Measurements from ENCODE around the gene CDH23. TPM values are rescaled to one million over a fixed set of nuclear protein-coding genes. Genes with fewer than 3 reads are reported as not detected.

The CDH23 gene
- total RNA-seq, 1 donor from 2014 or later = 0.40 TPM

DNA sequence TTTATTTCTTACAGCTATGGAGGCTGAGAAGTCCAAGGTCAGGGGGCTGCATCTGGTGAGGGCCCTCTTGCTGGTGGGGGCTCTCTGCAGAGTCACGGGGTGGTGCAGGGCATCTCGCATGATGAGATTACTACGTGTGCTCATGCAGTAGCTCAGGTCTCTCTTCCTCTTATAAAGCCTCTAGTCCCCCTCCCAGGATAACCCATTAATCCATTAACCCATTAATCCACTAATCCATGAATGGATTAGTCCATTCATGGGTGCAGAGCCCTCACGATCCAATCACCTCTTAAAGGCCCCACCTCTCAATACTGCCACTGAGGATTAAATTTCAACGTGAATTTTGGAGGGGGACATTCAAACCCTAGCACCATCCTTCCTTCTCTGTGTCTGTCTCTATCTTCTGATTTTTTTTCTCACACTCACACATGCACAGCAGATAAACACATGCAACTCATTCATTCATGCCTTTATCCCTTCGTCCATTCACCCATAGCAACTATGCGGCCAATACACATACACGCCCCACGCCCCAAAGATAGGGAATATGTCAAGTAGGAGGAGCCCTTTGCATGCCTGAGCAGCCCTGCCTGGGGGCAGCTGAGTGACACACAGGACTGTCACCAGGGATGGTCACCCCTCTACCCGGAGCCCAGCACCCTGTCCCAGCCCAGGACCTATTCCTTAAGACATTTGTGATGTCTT is 236.3 kb downstream of the CDH23 start:
- DNase-seq (ENCODE audit: low read depth) = no peak

- peak; percentile 14 for DNase-seq (ENCODE audit: low read depth)
These were observed 237.2 kb downstream of the CDH23 start for GRCh38 chr10:71633920-71634319.

DNA sequence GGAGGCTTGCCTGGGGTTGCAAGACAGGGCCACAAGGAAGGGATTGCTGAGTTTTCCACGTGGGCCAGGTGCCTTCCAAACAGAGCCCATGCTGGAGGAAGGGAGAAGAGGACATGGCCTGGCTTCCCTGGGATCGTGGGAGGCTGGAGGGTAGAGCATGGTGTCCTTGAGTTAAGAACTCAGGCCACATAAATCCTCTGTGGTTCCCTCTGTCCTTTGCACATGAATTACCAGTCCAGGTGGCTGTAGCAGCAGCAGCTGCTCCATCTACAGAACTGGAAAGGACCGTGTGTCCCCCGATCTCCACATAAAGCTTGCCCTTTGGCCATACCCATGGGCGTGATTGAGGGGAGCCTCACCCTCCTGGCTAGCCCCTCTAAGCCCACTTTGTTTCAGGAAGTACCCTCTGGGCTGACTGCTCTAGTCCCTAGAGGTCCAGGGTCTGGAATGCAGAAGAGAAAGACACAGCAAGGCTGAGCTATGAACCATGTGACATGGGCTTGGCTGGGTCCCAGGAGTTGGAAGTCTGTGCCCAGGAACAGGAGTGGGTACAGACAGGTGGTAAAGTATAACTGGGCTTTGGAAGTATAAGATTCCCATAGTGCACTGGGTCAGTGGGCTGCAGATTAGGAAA is 237.9 kb downstream of the CDH23 start:
- peak; percentile 20 for DNase-seq (ENCODE audit: low read depth)

DNA sequence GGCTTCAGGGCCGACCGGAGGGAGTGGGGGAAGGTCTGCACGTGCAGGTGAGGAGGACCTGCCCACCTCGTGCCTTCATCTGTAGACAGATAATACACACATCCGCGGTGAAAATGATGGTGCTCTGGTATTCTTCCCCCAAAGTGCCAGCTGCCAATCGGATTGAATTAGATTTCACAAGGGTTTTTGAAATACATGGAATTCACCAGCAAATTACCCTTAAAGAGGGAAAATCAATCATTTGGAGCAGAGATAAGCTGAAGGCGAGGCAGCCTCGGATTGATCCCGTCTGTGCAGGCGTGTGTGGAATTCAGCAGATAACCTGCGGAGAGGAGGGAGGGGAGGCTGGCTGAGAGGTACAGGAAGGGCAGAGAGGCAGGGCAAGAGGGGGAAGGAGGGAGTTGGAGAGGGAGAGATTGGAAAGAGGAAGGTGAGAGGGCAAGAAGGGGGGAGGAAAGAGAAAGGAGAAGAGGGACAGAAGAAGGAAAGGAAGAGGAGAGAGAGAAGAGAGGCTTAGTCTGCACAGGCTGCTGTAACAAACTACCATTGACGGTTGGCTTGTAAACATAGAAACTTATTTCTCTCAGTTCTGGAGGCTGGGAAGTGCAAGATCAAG is 238.6 kb downstream of the CDH23 start:
- DNase-seq (ENCODE audit: low read depth) = no peak

DNA sequence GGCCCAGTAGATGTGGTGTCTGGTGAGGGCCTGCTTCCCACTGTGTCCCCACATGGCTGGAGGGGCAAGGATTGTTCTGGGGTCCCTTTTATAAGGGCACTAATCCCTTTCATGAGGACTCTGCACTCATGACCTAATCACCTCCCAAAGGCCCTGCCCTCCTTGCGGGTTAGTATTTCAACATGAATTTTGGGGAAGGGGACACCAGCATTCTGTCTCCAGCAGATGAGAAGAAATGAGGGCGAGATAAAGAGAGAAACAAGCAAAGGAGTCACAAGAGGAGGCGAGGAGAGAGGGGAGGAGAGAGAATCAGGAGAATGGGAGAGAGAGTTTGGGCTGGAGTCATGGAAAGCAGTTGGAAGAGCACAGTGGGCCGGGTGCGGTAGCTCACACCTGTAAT is 239.1 kb downstream of the CDH23 start:
- no peak for DNase-seq (ENCODE audit: low read depth)

DNA sequence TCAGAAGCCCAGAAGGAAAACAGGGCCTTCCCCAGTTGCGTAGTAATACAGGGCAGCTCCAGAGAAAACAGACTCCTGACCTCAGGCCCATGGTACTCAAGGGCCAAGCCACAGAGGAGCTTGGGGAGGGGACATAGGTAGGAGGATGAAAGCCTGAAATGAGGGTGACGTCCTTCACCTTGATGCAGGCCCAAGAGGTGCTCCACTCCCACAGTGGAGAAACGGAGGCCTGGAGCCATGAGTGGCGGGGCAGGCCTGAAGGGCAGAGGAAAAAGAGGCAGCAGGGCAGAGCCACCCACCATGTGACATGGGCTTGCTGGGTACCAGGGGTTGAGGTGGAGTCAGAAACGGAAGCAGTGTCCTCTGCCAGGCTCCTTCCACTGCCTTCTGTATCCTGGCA is 239.9 kb downstream of the CDH23 start:
- DNase-seq (ENCODE audit: low read depth) = no peak

DNA sequence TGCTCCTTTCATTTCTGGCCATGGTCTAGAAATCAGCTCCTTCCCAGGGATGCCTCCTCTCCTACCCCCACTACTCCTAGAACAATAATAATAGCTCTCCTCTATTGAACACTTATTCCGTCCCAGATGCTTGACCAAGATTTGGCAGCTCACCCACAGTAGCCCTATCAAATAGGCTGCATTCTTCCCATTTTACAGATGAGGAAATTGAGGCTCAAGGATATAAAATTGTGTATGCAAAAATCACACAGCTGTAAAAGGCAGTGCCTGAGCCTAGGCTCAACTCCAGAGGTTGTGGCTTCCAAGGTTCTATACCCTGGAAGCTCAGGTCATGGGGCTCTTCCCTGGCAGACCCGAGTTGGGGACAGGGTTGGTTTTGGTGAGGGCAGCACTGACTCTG is 240.6 kb downstream of the CDH23 start:
- DNase-seq (ENCODE audit: low read depth) = no peak

- DNase-seq (ENCODE audit: low read depth) = no peak
These were observed 241.5 kb downstream of the CDH23 start for GRCh38 chr10:71638064-71638821.

- no peak for DNase-seq (ENCODE audit: low read depth)
These were observed 242.4 kb downstream of the CDH23 start for GRCh38 chr10:71638822-71639719.

- no peak for DNase-seq (ENCODE audit: low read depth)
These were observed 243.9 kb downstream of the CDH23 start for GRCh38 chr10:71640607-71641006.

DNA sequence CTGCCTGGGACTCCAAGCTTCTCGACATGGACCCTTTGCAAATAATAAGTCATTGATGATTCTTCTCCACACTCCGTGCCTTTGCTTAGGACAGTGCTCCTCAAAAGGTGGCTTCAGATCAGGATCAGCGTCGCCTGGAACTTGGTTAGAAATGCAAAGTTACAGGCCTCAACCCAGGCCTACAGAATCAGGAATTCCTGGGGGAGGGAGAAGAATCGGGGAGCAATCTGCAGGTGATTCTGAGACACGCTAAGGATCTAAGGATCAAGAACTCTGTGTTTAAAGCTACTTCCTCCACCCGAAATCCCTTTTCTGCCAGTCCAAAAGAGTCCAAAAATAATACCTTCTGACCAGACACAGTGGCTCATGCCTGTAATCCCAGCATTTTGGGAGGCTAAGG is 244.7 kb downstream of the CDH23 start:
- no peak for DNase-seq (ENCODE audit: low read depth)

- no peak for DNase-seq (ENCODE audit: low read depth)
These were observed 245.3 kb downstream of the CDH23 start for GRCh38 chr10:71641986-71642385.

DNA sequence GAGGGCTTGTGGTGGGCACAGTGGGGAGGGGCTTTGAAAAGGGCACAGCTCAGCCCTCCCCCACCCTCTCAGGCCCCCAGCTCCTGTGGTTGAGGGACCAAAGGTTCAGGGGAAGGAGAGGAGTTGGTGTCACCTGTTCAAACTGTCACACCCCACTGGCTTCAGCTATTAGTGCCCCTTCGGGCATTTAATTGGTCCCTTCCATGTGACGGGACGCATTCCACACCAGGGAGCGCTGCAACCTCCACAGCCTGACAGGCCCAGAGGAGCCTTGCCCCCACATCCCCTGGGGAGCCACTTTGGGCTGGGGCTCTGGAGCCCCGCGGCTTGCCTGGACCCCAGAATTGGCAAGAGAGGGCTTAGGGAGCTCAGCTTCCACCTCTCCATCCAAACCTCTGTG is 247.2 kb downstream of the CDH23 start:
- no peak for DNase-seq (ENCODE audit: low read depth)

DNA sequence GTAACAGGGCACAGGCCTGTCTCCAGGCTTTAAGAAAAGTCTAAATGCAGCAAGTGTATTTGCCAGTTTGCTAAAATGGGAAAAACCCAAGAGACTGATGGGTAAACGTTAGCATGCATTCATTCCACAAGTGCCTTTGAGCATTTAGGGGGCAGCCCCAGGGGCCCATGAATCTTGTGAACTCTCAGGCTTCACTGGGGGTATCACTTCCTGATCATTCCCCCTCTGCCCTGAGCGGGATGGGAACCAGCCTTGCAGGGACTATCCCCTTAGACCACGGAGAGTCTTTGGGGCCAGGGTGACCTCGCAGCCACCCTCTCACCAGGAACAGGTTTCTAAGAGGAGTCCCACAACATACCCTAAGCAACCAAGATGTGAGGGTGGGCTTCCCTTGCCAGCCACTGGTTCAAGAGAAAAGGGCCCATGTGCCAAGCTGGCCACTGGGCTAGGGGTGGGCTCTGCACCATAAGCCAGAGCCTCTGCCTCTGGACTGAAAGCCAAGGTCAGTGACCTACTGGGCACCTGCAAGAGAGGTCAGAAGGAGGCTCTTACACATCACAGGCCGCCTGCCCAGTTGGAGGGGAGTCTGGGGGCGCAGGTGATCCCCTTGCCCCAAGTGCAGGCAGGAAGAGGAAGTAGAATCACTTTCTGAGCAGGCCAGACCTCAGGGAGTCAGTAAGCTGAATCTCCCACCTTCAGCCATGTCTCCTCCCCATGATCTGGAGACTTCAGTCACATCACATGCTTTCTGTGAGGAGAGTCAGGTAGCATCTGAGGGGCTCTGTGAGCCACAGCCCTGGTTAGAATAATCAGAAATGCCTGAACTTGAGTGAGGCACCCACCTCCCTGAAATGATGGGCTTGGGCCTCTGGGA is 247.8 kb downstream of the CDH23 start:
- no peak for DNase-seq (ENCODE audit: low read depth)

DNA sequence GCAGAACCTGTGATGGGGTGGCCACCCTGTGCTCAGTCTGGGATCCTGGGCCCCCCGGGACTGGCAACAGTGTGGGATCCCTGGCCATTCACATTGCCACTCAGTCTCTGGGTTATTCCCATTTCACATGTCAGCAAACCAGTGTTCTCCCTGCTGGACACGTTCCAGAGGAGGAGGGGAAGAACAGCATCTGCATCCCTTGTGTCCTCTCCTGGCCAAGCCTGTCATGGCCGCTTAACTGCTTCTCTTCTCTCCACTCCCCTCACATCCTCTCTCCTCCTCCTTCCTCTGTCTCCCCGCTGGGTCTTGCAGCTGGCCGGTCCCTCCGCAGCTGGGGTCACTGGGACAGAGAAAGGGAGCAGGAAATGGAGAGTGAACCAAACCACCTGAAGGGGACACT is 248.5 kb downstream of the CDH23 start:
- DNase-seq (ENCODE audit: low read depth) = no peak

- DNase-seq (ENCODE audit: low read depth) = no peak
These were observed 249.3 kb downstream of the CDH23 start for GRCh38 chr10:71646037-71646436.

DNA sequence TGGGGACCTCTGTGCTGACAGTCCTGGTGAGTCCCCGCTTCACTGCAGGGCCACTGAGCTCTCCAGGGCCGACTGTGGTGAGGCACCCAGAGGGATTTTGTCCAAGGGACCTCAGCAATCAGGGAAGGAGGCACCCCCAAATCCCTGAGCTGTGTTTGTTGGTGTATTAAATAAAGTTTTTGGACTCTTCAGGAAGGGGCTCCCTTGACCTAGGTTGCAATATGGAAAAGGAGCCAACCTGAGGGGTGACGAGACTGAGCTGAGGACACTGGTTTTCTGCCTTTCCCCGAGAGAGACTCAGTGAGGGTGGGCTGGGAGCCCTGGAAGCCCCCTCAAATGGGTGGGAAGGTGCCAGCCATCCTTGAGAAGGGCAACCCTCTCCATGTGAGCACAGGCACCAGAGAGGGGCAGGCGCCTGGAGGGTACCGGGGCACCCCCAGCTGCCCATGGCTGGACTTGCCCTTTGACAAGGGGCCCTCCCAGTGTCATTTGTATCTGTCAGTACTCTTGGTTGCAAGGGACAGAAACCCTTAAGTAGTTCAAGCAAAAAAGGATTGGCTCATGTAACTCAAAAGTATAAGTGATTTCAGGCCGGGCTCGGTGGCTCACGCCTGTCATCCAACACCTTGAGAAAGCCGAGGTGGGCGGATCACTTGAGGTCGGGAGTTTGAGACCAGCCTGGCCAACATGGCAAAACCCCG is 250.0 kb downstream of the CDH23 start:
- no peak for DNase-seq (ENCODE audit: low read depth)

GRCh38 chr10:71647526-71648253 is 251.0 kb downstream of the CDH23 start:
- no peak for DNase-seq (ENCODE audit: low read depth)
